GM12801 (cell line): ENCODE measurements around the gene GRM8.

Source experiments
- TF ChIP-seq, protein P1 (sequence below): IDR thresholded peaks from one replicate; pipeline ENCODE4 v1.5.1; 2011; ENCODE audit warnings: control low read depth; ENCODE audit not compliant: insufficient read length; ENCODE audit errors: extremely low read depth

The GRM8 gene

DNA sequence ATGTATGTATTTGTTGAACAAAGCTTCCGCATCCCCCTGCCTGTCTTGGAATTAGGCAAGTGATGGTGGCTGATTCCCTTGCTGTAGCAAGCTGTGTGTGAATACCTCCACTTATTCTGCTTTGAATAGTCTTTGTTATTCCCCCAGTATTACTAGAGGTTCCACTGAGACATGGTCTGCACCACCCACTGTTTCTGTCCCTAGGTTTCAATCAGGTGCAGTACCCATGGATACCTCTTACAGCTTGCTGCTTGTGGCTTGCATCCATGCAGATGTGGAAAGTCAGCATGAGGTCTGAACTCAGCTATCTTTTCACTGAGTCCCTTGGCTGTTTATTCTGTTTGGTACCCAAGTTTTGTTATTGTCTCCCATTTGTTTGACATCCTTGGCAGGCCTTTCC, 447.4 kb downstream of the GRM8 start:
- TF ChIP-seq, protein P1, sequence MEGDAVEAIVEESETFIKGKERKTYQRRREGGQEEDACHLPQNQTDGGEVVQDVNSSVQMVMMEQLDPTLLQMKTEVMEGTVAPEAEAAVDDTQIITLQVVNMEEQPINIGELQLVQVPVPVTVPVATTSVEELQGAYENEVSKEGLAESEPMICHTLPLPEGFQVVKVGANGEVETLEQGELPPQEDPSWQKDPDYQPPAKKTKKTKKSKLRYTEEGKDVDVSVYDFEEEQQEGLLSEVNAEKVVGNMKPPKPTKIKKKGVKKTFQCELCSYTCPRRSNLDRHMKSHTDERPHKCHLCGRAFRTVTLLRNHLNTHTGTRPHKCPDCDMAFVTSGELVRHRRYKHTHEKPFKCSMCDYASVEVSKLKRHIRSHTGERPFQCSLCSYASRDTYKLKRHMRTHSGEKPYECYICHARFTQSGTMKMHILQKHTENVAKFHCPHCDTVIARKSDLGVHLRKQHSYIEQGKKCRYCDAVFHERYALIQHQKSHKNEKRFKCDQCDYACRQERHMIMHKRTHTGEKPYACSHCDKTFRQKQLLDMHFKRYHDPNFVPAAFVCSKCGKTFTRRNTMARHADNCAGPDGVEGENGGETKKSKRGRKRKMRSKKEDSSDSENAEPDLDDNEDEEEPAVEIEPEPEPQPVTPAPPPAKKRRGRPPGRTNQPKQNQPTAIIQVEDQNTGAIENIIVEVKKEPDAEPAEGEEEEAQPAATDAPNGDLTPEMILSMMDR: no peak

DNA sequence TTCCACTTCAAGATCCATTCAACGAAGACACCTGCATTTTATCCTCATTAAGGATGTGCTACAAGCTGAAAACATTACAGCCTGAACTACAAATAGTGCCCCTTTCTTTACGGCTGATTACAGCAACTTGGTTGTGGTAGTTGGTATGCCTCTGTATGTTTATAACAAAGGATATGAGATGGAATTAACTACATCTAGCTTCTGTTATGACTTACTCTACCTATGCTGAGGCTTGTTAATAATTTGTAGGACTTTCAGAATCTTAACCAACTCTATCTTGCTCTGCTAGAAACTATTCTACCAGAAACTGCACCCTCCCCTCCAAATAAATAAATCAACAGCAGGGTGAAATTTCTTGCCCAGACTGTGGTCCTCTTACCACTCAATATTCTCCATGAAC, 448.1 kb downstream of the GRM8 start:
- TF ChIP-seq, protein P1: no peak

DNA sequence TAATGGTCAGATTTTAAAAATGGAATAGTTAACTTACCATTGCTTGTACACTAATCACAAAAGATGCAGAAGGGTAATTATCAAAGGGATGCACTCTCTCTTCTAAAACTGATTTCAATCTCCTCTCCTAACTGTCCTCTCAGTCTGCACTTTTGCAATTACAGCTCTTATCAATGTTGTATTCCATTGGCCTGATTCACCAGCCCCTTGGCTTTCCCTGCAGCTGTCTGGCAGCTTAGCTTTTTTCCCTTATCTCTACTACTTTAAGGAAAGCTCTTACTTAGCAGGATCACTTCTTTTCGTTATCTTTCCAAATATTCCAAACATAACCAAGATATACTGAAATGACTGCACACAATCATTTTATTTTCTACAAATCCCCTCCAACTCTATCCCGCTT, 448.8 kb downstream of the GRM8 start:
- TF ChIP-seq, protein P1: no peak

DNA sequence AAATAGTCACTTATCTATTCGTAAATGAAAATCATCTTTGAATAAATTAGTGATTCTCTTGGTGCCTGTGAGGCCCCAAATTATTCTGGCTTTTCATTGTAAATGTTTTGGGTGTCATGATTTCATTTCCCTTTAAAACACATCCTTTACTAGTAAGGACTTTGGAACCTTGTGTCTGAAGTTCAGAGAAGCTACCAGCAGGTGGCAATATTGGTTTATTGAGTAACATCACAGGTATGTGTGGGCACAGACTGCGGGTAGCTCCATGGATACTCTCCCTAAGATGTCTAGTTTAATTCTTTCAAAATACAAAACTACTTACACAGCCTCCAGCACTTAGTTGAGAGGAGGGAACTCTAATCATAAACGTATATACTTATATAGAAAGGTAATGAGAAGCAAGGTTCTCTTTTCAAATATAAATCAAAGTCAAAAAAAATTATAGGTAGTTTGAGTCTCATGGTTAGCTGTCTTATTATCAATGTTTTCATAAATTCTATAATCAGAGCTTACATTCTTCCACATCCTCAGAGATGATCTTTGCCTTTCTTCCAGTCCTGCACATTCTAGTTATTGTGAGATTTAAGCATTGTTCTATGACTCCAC, 449.6 kb downstream of the GRM8 start:
- TF ChIP-seq, protein P1: no peak

- TF ChIP-seq, protein P1: no peak
Measured at GRCh38 chr7:126801733-126802132, 451.0 kb downstream of the GRM8 start.

GRCh38 chr7:126799541-126799940, 453.2 kb downstream of the GRM8 start:
- TF ChIP-seq, protein P1: no peak

DNA sequence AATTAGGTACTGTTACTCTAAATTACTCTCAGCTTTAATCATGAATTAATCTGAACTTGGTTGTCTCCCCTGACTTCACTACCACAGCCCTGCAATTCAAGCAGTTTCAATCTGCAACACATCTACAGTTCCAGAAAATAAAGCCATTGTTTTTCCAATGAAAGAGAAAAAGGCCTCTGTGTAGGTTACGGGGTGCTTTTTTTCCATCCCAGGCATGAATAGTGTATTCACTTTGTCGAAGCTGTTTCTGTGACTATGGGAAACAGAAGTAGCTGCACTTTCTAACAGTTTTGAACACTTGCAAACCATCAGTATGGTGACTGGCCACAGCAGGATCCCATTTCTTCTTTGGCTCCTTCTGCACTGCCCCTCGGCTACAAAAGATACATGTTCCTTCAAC, 460.2 kb downstream of the GRM8 start:
- TF ChIP-seq, protein P1: no peak
